MCF 10A (cell line): Measurements from ENCODE around the gene DIO3. TPM values are rescaled to one million over a fixed set of nuclear protein-coding genes. Genes with fewer than 3 reads are reported as not detected.

Experiments used
- total RNA-seq: library from RNA; stranded (reverse); gene quantifications from 2 replicates; pipeline ENCODE4 v1.2.3, GENCODE V29; 2022

DIO3 gene
- total RNA-seq, 1 experiment from 2014 or later = not detected

Other genes with a start within 250 kb of the DIO3 start
- 118 and 122 TPM in 2 replicates for gene PPP2R5C, start 200.2 kb downstream of the DIO3 start, total RNA-seq